ENCODE data around the gene IRF2BP2. TPM values are rescaled to one million over a fixed set of nuclear protein-coding genes. Genes with fewer than 3 reads are reported as not detected.

Gene IRF2BP2
- total and polyA plus RNA-seq, 2 of the 13 experiments (the other 11 are each of a cell fraction or from before 2014, with no cell fraction given) = 140 to 147 TPM

DNA sequence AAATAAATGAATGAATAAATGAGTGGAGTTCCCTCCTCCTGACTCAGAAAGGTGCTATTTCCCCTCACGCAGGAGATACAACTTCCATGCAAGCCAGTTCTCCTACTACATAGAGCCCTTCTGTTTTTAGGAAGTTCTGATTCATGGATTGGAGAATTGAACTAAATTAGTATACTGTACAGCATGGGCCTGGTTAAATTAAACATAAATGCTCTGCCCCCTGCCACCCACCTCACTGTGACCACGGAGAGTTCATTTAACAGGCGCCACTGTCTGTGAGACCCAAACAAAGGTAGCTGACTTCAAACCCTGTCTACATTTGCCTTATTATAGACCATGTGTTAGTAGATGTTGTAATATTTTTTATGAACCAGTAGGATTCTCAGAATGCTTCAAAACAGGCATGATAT, 9.1 kb upstream of the IRF2BP2 start (continued):
- TF ChIP-seq, protein P1, sequence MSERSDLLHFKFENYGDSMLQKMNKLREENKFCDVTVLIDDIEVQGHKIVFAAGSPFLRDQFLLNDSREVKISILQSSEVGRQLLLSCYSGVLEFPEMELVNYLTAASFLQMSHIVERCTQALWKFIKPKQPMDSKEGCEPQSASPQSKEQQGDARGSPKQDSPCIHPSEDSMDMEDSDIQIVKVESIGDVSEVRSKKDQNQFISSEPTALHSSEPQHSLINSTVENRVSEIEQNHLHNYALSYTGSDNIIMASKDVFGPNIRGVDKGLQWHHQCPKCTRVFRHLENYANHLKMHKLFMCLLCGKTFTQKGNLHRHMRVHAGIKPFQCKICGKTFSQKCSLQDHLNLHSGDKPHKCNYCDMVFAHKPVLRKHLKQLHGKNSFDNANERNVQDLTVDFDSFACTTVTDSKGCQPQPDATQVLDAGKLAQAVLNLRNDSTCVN (CRISPR knock-in tag; IDR thresholded peaks at IDR 0.05; ENCODE audit: borderline replicate concordance) = no peak
- TF ChIP-seq, protein P2, sequence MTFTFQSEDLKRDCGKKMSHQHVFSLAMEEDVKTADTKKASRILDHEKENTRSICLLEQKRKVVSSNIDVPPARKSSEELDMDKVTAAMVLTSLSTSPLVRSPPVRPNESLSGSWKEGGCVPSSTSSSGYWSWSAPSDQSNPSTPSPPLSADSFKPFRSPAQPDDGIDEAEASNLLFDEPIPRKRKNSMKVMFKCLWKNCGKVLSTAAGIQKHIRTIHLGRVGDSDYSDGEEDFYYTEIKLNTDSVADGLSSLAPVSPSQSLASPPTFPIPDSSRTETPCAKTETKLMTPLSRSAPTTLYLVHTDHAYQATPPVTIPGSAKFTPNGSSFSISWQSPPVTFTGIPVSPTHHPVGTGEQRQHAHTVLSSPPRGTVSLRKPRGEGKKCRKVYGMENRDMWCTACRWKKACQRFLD (CRISPR knock-in tag; IDR thresholded peaks at IDR 0.05; ENCODE audit: borderline replicate concordance) = no peak
- TF ChIP-seq THAP11 (CRISPR knock-in tag; IDR thresholded peaks at IDR 0.05) = no peak
- peak; percentile 82; the same call in 1 of the 2 replicates for TF ChIP-seq PAF1 (CRISPR knock-in tag; IDR thresholded peaks at IDR 0.05)
- no peak for TF ChIP-seq ZNF605 (CRISPR knock-in tag; IDR thresholded peaks at IDR 0.05)
- peak; percentile 61 for TF ChIP-seq RBM22 (optimal IDR thresholded peaks at IDR 0.05; ENCODE audit: low read length)
- TF ChIP-seq ZFP41 (CRISPR knock-in tag; IDR thresholded peaks at IDR 0.05; ENCODE audit: borderline replicate concordance) = no peak
- TF ChIP-seq, protein P3, sequence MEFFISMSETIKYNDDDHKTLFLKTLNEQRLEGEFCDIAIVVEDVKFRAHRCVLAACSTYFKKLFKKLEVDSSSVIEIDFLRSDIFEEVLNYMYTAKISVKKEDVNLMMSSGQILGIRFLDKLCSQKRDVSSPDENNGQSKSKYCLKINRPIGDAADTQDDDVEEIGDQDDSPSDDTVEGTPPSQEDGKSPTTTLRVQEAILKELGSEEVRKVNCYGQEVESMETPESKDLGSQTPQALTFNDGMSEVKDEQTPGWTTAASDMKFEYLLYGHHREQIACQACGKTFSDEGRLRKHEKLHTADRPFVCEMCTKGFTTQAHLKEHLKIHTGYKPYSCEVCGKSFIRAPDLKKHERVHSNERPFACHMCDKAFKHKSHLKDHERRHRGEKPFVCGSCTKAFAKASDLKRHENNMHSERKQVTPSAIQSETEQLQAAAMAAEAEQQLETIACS (CRISPR knock-in tag; IDR thresholded peaks at IDR 0.05) = no peak
- no peak for TF ChIP-seq HNF4A (CRISPR knock-in tag; IDR thresholded peaks at IDR 0.05)
- no peak for TF ChIP-seq FLYWCH1 (CRISPR knock-in tag; IDR thresholded peaks at IDR 0.05)
- no peak for TF ChIP-seq FOXM1 (CRISPR knock-in tag; IDR thresholded peaks at IDR 0.05)
- TF ChIP-seq, protein P4, sequence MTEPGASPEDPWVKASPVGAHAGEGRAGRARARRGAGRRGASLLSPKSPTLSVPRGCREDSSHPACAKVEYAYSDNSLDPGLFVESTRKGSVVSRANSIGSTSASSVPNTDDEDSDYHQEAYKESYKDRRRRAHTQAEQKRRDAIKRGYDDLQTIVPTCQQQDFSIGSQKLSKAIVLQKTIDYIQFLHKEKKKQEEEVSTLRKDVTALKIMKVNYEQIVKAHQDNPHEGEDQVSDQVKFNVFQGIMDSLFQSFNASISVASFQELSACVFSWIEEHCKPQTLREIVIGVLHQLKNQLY (CRISPR knock-in tag; IDR thresholded peaks at IDR 0.05) = no peak
- no peak for TF ChIP-seq ZNF432 (CRISPR knock-in tag; IDR thresholded peaks at IDR 0.05; ENCODE audit: borderline replicate concordance)
- TF ChIP-seq, protein P5, sequence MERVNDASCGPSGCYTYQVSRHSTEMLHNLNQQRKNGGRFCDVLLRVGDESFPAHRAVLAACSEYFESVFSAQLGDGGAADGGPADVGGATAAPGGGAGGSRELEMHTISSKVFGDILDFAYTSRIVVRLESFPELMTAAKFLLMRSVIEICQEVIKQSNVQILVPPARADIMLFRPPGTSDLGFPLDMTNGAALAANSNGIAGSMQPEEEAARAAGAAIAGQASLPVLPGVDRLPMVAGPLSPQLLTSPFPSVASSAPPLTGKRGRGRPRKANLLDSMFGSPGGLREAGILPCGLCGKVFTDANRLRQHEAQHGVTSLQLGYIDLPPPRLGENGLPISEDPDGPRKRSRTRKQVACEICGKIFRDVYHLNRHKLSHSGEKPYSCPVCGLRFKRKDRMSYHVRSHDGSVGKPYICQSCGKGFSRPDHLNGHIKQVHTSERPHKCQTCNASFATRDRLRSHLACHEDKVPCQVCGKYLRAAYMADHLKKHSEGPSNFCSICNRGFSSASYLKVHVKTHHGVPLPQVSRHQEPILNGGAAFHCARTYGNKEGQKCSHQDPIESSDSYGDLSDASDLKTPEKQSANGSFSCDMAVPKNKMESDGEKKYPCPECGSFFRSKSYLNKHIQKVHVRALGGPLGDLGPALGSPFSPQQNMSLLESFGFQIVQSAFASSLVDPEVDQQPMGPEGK (CRISPR knock-in tag; IDR thresholded peaks at IDR 0.05) = no peak
- TF ChIP-seq EP300 (IDR thresholded peaks at IDR 0.05; ENCODE audit: low read depth in 2 of 2, low read length in 2 of 2) = peak in 1 of 2 experiments; percentile 8; a peak in 1 of 4 replicates
- TF ChIP-seq EP300 (CRISPR knock-in tag; IDR thresholded peaks at IDR 0.05; ENCODE audit: borderline replicate concordance) = no peak
- TF ChIP-seq POLR2G (IDR thresholded peaks at IDR 0.05; ENCODE audit: low read depth, low read length) = peak; percentile 77
- no peak for TF ChIP-seq CBX5 (CRISPR knock-in tag; IDR thresholded peaks at IDR 0.05; ENCODE audit: borderline replicate concordance)
- TF ChIP-seq ZNF180 (CRISPR knock-in tag; IDR thresholded peaks at IDR 0.05; ENCODE audit: borderline replicate concordance, low read depth) = no peak
- TF ChIP-seq, protein P6, sequence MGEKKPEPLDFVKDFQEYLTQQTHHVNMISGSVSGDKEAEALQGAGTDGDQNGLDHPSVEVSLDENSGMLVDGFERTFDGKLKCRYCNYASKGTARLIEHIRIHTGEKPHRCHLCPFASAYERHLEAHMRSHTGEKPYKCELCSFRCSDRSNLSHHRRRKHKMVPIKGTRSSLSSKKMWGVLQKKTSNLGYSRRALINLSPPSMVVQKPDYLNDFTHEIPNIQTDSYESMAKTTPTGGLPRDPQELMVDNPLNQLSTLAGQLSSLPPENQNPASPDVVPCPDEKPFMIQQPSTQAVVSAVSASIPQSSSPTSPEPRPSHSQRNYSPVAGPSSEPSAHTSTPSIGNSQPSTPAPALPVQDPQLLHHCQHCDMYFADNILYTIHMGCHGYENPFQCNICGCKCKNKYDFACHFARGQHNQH (CRISPR knock-in tag; IDR thresholded peaks at IDR 0.05) = no peak
- TF ChIP-seq NCOR1 (IDR thresholded peaks at IDR 0.05; ENCODE audit: borderline replicate concordance, low read length) = no peak

Data from HepG2 (cell line).